MM.1S (cell line): ENCODE measurements around the gene SLC16A12.

Experiments
- CTCF ChIP-seq: fragments of 300-600 bp; sonication (generic); IDR thresholded peaks from 2 replicates; pipeline ENCODE4 v1.5.1; 2016; ENCODE audit warnings: antibody characterized with exemption, low read length, mixed read lengths
- EZH2phosphoT487 ChIP-seq: fragments of 300-600 bp; sonication (generic); IDR thresholded peaks from 2 replicates; pipeline ENCODE4 v1.6.1; 2018; ENCODE audit warnings: antibody characterized with exemption, low read length

- TF ChIP-seq CTCF (no peak), EZH2phosphoT487 (no peak)
Measured at GRCh38 chr10:89491932-89492331, 43.5 kb downstream of the SLC16A12 start.
